HG03432 (cell line): ENCODE results near the gene EFCAB5.
"Not testable (repeated sequence)": the region's sequence is repeated elsewhere in the genome, so short reads cannot be mapped to it uniquely, and the experiment has no call there.

Experiments used
- ATAC-seq: cut with Tn5 transposase; IDR thresholded peaks from one replicate; pipeline ENCODE4 v1.9.1; 2021; ENCODE audit warnings: mild to moderate bottlenecking, moderate library complexity; ENCODE audit not compliant: unreplicated experiment

The EFCAB5 gene

GRCh38 chr17:30091771-30092170 is 150.3 kb downstream of the EFCAB5 start:
- ATAC-seq, result no peak

- ATAC-seq, result no peak
These were observed 151.5 kb downstream of the EFCAB5 start for GRCh38 chr17:30092886-30093285.

- no peak for ATAC-seq
These were observed 152.2 kb downstream of the EFCAB5 start for GRCh38 chr17:30093463-30094147.

DNA sequence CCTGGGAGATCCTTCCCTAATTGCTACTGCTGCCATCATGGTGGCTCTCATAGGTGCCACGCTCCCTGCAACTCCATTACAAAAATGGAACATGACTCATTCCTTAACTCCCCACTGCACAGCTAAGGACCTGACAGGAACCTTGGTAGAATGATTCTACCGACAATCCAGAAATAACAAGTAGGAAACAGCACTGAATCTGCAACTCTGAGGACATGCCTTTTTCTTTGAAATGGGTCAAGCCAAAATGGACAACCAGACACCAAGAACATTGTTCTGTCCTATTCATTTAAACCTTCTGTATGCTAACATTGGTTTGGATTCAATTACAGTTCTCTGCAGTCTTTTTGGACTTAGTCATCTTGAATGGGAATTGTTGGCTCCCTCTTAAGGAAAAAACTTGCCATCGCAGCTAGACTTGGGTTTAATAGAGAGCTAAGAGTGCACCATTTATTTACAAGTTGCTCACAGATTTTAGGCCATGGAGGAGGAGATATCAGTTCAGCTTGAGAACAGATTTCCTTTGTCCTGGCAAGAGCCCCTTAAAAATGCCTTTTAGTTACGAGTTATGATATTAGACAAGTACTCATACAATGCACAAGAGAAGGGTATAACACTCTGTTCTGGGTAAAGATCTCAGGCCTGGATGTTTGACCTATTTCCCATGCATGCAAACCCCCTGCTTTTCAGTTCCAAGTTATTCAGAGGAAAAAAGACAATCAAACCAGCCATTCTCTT is 154.2 kb downstream of the EFCAB5 start:
- no peak for ATAC-seq

DNA sequence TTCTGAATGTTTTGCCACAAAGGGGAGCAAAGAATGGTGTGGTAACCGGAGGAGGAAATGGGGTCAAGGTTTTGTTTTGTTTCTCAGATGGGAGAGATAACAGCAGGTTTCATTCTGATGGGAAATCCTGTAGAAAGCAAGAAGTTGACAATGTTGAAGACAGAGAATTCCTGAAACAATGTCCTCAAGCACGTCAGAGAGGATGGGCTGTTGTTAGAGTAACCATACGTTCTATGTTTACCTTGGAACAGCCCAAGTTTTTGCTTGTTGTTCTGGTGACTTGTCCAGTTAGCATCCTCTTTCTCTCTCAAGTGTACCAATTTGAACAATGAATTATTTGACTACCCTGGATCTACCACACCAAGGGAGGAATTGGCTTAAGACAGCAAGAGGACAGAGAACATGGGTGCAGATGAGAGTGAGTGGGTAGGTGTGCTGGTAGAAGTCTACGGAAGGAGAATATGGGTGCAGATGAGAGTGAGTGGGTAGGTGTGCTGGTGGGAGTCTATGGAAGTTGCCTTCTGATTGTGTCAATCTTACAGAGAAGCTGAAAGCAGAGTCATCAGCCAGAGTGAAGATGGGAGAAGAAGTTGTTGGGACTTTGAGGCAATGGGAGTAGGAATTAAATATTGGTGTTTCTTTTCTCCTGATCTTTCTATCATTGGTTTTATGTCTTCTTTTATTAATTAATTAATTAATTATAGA is 160.4 kb downstream of the EFCAB5 start:
- no peak for ATAC-seq

- ATAC-seq, result no peak
These were observed 162.5 kb downstream of the EFCAB5 start for GRCh38 chr17:30103921-30104320.

DNA sequence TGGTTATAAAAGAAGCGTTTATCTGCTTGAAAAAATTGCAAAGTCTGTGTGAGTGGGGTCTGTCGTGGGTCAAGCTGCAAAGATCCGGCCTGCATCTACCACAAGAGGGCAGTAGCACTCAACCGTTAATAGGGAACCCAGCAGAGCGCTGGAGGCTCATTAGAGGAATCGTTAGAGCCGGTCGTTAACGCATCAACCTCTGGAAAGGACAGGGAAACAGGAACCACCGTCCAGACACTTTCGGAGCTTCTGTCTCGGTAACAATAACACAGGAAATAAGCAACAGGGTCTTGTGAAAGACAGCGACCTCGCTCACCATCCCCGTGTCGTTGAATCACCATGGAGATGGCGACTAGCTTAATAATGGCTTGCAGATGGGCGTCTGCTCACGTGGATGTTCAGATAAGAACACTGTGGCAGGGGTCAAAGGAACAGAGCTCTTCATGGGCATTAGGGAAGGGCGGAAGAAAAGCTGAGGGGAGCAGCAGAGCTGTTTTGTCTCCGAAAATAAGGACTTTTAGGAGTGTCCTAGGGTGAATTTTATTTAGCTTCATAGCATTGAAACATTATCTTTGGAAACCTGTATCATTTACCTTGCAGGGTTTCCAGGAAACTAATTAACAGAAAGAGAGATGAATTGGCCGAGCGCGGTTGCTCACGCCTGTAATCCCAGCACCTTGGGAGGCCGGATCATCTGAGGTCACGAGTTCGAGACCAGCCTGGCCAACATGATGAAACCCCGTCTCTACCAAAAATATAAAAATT is 163.3 kb downstream of the EFCAB5 start:
- peak; percentile 64 for ATAC-seq

DNA sequence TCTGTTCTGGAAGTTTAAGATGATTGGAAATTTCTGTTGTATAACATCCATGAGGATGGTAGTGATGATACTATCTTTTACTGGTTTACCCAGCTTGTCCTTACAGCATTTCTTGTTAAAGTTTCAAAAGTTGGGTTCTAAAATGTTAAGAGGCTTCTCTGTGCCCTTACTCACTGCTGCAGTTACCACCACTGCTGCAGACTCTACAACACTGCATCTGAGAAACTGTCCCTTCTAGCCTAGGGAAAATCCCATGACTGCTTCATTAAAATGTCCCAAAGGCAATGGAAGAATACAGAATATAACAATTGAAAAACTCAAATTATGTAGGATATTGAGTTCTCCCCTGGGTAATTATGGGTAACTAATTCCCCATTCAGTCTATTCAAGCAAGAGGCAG is 171.4 kb downstream of the EFCAB5 start:
- no peak for ATAC-seq

DNA sequence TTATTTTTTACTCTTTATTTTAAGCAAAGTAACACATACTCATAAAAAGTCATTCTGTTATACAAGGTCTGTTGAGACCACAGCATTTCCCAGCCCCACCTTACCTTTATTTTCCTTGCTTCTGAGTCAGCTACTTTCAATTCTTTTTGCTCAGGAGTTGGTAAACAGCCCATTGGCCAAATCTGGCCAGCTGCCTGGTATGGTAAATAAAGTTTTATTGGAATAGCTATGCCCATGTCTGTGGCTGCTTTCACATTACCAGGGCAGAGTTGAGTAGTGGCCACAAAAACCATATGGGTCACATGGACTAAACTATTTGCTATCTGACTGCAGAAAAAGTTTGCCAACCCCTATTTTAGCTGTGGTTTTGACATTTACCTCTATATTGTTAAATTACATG is 171.8 kb downstream of the EFCAB5 start:
- no peak for ATAC-seq

DNA sequence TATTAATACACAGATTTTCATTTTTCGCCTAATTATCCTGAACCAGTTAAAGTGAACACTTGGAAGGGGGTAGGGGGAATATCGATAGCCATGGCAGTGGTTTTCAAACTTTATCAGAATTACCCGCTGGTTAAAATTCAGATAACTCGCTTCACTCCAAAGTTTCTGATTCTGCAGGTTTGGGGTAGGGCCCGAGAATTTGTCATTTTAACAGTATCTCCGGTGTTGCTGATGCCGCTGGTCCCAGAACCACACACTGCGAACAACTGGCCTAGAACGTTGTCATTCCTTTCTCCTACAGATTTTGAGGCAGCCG is 174.9 kb downstream of the EFCAB5 start:
- no peak for ATAC-seq

GRCh38 chr17:30116661-30117551 is 175.5 kb downstream of the EFCAB5 start, which contains the start of gene NSRP1:
NSRP1 (plus strand) TSS chr17:30116816; CDS start chr17:30116844, 28 bp downstream.
- ATAC-seq, result peak; percentile 84

GRCh38 chr17:30117675-30118081 is 176.2 kb downstream of the EFCAB5 start:
- ATAC-seq, result no peak

GRCh38 chr17:30118635-30119034 is 177.2 kb downstream of the EFCAB5 start:
- not testable (repeated sequence) for ATAC-seq

DNA sequence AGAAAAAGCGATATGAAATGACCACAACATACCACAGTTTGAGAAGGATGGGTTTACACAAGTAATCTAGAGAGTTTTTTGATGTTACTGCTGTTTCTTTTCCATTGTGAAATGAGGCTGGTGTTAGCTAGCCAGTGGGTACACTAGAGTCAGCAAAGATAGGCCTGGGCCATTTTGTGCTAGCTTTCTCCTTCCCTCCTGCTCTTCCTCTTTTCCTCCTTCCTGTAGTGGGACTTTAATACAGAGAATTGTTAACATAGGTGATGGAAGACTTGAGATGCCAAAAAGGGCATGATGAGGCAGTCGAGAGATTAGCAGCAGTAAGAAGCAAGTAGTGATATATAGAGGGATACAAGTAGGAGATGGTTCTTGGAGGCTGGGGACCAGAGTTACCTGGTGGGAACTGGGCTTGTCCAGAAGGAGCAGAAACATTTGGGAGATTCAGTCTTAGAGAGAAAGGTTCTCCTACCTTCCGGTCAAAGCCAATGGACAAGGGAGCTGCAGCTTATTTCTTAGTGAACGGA is 182.9 kb downstream of the EFCAB5 start:
- no peak for ATAC-seq

- no peak for ATAC-seq
These were observed 188.7 kb downstream of the EFCAB5 start for GRCh38 chr17:30130121-30130520.

- no peak for ATAC-seq
These were observed 191.2 kb downstream of the EFCAB5 start for GRCh38 chr17:30132615-30133014.

DNA sequence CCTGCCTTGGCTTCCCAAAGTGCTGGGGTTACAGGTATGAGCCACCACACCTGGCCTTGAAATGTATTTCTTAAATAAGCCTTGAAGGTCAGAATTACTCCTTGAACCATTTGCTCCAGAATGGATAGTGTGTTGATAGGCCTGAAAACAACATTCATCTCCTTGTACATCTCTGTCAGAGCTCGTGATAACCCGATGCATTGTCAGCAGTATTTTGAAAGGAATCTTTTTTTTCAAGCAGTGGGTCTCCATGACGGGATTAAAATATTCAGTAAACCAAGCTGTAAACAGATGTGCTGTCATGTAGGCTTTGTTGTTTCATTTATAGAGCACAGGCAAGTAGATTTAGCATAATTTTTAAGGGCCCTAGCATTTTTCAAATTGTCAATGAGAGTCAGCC is 191.8 kb downstream of the EFCAB5 start:
- no peak for ATAC-seq

DNA sequence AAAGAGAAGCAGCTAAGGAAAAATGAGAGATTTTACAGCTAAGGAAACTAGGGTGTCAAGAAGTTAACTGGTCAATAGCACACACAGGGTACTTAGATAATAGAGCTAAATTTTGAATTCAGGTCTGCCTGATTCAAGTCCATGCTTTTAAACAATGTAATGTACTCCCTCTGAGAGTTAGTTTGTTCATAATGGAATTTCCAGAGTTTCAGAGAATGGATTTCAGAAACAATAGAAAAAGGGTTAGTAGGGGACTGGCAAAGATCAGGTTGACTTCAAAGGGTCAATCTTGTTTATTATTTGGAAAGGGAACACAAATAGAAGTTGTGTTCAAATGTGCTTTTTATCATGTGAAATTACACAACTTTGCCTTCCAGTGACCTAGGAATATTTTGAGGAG is 193.1 kb downstream of the EFCAB5 start:
- no peak for ATAC-seq

DNA sequence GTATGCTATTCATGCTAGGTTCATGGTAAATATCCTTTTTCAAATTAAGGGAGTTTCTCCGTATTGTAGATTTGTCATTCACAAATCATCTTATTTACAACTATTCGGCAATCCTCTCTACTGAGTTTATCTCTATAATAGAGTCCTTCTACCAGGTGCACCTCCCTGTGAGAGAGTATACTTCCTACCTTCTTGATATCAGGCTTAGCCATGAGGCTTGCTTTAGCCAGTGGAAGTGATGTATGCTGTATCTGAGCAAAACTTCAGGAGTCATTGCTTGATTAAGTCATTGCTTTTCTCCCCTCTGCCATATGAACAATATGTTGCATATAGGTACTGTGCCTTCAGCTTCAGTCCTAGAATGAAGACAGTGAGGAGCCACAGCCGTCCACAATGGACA is 195.7 kb downstream of the EFCAB5 start:
- no peak for ATAC-seq

DNA sequence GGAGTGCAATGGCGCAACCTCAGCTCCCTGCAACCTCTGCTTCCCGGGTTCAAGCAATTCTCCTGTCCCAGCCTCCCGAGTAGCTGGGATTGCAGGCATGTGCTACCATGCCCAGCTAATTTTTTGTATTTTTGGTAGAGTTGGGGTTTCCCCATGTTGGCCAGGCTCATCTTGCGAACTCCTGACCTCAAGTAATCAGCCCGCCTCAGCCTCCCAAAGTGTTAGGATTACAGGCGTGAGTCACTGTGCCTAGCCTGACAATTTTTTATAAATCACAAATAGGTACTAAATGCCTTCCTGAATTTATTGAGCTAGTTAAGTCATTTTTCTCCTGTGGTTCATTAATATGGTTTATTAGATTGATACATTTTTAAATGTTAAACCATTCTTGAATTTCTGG is 206.4 kb downstream of the EFCAB5 start:
- ATAC-seq, result not testable (repeated sequence)
